PC-3 (cell line): ENCODE results near the gene SNX32.

Source experiments
- CTCF ChIP-seq: fragments of 300-600 bp; sonication (generic); conservative IDR thresholded peaks from 2 replicates; pipeline ENCODE4 v1.5.1; 2017; ENCODE audit warnings: antibody characterized with exemption, low read depth, mild to moderate bottlenecking, low read length
- EZH2 ChIP-seq: fragments of 300-600 bp; sonication (generic); IDR thresholded peaks from one replicate; pipeline ENCODE4 v1.6.1; 2017; ENCODE audit warnings: antibody characterized with exemption, mild to moderate bottlenecking, low read length; ENCODE audit not compliant: unreplicated experiment

- TF ChIP-seq EZH2 (no peak), CTCF (no peak)
Observed at GRCh38 chr11:65814986-65815565, 18.7 kb upstream of the SNX32 start.
